C4-2B (cell line): ENCODE data around the gene ECE1.

ENCODE experiments used
- H3K27ac ChIP-seq: fragments of 450-650 bp; 2 replicates; pipeline ENCODE4 v1.5.1; 2017
- ZFX ChIP-seq: fragments of 450-650 bp; IDR thresholded peaks from 2 replicates; pipeline ENCODE4 v1.6.1; 2017
- TF ChIP-seq, protein P1 (sequence below): fragments of 450-650 bp; conservative IDR thresholded peaks from 2 replicates; pipeline ENCODE4 v1.5.1; 2017; ENCODE audit warnings: mild to moderate bottlenecking

ECE1 gene

GRCh38 chr1:21318057-21318713 is 27.9 kb upstream of the ECE1 start:
- H3K27ac ChIP-seq, result no peak overlapping the region
- TF ChIP-seq, protein P1, sequence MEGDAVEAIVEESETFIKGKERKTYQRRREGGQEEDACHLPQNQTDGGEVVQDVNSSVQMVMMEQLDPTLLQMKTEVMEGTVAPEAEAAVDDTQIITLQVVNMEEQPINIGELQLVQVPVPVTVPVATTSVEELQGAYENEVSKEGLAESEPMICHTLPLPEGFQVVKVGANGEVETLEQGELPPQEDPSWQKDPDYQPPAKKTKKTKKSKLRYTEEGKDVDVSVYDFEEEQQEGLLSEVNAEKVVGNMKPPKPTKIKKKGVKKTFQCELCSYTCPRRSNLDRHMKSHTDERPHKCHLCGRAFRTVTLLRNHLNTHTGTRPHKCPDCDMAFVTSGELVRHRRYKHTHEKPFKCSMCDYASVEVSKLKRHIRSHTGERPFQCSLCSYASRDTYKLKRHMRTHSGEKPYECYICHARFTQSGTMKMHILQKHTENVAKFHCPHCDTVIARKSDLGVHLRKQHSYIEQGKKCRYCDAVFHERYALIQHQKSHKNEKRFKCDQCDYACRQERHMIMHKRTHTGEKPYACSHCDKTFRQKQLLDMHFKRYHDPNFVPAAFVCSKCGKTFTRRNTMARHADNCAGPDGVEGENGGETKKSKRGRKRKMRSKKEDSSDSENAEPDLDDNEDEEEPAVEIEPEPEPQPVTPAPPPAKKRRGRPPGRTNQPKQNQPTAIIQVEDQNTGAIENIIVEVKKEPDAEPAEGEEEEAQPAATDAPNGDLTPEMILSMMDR, result no peak
- TF ChIP-seq ZFX, result no peak

- H3K27ac ChIP-seq, result no peak overlapping the region
- TF ChIP-seq ZFX, result no peak
- TF ChIP-seq, protein P1, result no peak
These were observed 27.4 kb upstream of the ECE1 start for GRCh38 chr1:21317690-21318043.

DNA sequence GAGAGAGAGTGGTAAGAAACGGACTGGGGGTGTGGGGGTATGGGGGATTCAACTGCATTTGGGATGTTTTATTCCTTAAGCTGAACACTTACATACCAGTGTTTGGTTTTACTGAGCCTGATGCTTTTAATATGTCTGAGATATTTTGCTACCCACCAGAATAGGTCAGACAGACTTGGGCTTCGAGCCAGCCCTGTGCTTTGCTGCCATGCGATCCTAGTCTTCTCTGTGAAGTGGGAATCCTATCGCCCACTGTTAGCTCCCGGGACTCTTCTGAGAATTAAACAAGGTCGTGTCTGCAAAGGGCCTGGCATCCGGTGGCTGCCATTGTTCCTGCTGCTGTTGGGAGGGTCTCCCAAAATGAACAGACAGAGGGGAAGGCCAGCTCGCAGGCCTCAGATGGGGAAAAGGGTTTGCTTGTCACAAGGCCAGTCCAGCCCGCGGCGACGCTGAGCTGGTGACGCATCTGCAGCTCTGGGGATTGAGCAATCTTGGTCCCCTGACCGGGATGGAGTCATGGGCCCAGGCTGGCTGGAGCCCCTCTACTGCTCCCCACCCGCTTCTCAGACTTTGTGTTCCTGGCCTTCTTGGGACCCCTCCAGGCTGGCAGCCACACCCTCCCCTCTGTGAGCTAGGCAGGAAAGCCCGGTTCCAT is 26.9 kb upstream of the ECE1 start:
- H3K27ac ChIP-seq, result no peak overlapping the region
- TF ChIP-seq, protein P1, result no peak
- no peak for TF ChIP-seq ZFX

- TF ChIP-seq, protein P1, result no peak
- no peak for TF ChIP-seq ZFX
- no peak overlapping the region for H3K27ac ChIP-seq
These were observed 24.6 kb upstream of the ECE1 start for GRCh38 chr1:21314743-21315396.

DNA sequence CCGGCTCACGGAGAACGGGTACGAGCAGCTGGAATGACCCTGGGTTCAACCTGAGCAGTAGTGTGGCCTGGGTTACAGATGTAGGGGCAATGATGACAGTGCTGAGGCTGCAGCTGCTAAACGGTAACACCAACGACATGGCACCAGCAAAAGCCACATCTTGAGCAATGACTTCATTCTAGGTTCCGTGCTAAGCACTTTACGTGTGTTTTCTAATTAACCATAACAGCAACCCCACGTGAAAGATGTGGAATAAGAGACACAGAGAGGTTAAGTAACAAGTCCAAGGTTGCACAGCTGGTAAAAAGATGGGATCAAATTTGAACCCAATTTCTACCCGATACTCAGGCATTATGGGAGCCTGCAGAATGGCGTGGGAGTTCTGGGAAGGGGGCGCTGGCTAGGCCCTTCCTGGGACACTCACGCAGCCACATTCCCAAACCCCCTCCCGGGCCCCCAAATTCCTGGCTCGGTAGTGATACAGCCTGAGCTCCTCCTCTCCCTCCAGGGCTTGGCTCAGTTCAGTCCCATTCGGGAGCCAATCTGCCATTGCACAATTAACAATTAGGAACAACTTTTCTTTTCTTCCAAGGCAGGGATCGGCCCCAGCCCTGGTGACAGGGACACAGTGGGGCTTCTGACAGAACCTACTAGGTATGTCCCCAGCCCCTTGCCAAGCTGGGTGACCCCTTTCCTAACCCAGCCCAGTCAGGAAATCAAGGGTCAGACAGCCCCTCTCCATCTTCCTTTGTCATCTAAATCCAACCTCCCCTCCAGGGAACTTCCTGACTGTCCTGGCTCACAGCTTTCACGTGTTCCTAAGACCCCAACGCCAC is 23.8 kb upstream of the ECE1 start:
- no peak for TF ChIP-seq ZFX
- TF ChIP-seq, protein P1, result no peak
- no peak overlapping the region for H3K27ac ChIP-seq

GRCh38 chr1:21313203-21313885 is 23.1 kb upstream of the ECE1 start:
- no peak overlapping the region for H3K27ac ChIP-seq

More at GRCh38 chr1:21313203-21313885, 23.1 kb upstream of the ECE1 start:
- TF ChIP-seq, protein P1, result no peak
- no peak for TF ChIP-seq ZFX
